Epithelial cell of esophagus (primary cell): Measurements from ENCODE around the gene JAZF1.

ENCODE experiments used
- DNase-seq: peaks from one replicate; pipeline ENCODE4 v3.0.0; 2010; ENCODE audit warnings: low read depth
- H3K4me3 ChIP-seq: 2 replicates; pipeline ENCODE4 v1.5.1; 2011; ENCODE audit warnings: mild to moderate bottlenecking, low read length, control low read depth
- CTCF ChIP-seq: IDR thresholded peaks from 2 replicates; pipeline ENCODE4 v1.5.1; 2011; ENCODE audit warnings: low read depth, mild to moderate bottlenecking, low read length, control low read depth, inconsistent platforms; ENCODE audit not compliant: insufficient read depth; ENCODE audit errors: missing control alignments

Gene JAZF1

GRCh38 chr7:28166982-28167715, 13.4 kb downstream of the JAZF1 start:
- TF ChIP-seq CTCF = no peak
- H3K4me3 ChIP-seq = no peak overlapping the region
- DNase-seq = no peak

- peak; percentile 60 for DNase-seq
- H3K4me3 ChIP-seq = no peak overlapping the region
- no peak for TF ChIP-seq CTCF
These were observed 14.3 kb downstream of the JAZF1 start for GRCh38 chr7:28165961-28166955.

- no peak for TF ChIP-seq CTCF
- no peak overlapping the region for H3K4me3 ChIP-seq
- no peak for DNase-seq
These were observed 15.3 kb downstream of the JAZF1 start for GRCh38 chr7:28165261-28165660.

GRCh38 chr7:28163949-28164348, 16.6 kb downstream of the JAZF1 start:
- TF ChIP-seq CTCF = no peak
- H3K4me3 ChIP-seq = no peak overlapping the region
- no peak for DNase-seq

DNA sequence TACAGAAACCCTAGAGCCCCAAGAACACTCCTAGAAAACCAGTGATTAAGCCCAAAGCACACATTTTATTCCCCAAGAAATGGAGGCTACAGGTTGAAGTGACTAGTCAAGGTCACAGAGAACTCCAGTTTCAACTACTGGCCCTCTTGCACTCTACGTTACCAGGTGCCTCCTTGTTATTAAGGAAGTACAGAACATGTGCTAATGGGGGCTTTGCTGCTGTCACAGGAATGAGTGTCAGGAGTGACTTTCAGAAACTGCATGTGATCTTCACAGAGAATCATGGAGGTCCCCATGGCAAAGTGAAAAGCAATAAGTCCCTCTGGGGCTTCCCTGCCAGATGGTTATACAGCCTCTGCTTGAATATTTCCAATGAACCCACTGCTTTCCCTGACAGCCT, 19.3 kb downstream of the JAZF1 start:
- no peak overlapping the region for H3K4me3 ChIP-seq
- no peak for DNase-seq
- TF ChIP-seq CTCF = no peak

- H3K4me3 ChIP-seq = no peak overlapping the region
- DNase-seq = no peak
- TF ChIP-seq CTCF = no peak
These were observed 20.0 kb downstream of the JAZF1 start for GRCh38 chr7:28160551-28160991.
